Adipose tissue (tissue), 3 donors: ENCODE results near the gene GNG14. TPM values are rescaled to one million over a fixed set of nuclear protein-coding genes. Genes with fewer than 3 reads are reported as not detected.
"Not testable (repeated sequence)": the region's sequence is repeated elsewhere in the genome, so short reads cannot be mapped to it uniquely, and the experiment has no call there.

Source experiments
- H3K27ac ChIP-seq: one replicate; pipeline ENCODE4 v1.5.1; 2013; ENCODE audit warnings: low read depth, low read length
- WGBS, 3 donors: extraction: QIAGEN DNeasy Blood & Tissue Kit; methylation state at CpG; one replicate each; pipeline ENCODE4 v1.1.7; 2013; 5-methylcytosine and 5-hydroxymethylcytosine counted together
- polyA plus RNA-seq, 3 donors: library from polyadenylated mRNA; stranded (reverse); fragments of 200-250 nt; gene quantifications; one replicate each; pipeline ENCODE4 v1.2.3, GENCODE V29; 2013
- donor health status: healthy with polysubstance abuse.
- donor health status: Bipolar disorder and iron deficiency.
- donor health status: healthy.

Gene GNG14
- polyA plus RNA-seq = not detected

DNA sequence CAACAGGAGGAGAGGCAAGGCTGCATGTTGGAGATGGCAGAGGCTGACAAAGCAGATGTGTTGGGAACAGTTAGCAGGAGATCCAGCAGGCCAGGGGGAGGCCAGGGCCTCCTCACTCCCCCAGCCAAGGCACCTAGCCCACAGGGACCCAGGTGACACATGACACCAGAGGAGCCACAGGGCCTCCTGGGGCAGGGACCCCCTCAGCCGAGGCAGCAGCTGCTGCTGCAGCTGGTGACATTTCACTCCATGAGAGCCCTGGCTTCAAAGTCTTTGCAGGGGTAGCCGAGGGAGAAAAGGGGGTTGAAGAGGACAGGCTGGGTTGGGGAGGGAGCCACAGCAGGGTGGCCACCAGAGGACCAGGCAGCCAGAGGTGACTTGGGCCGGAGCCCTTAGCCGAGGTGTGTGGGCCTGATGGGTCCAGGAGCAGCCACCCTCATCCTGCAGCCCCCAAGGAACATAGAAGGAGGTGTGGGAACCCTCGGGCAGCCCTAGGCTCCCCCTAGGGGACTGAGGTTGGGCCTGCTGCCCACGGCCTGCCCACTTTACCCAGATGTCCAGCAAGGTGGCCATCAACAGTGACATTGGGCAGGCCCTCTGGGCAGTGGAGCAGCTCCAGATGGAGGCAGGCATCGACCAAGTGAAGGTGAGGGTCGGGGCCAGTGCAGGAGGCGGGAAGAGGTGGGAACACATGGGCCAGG is at the start of gene GNG14:
GNG14 (plus strand) TSS at position 503 of the 701 bp plus-strand sequence; CDS start at position 554, 51 bp downstream.
- no peak within 1 kb of the TSS for H3K27ac ChIP-seq
- 85 to 92% (median 86%) methylated on average over 6 to 9 of the region's 9 CpGs for WGBS, 3 donors

- WGBS, 3 donors = 94 to 97% (median 96%) methylated on average over 19 to 22 of the region's 22 CpGs
- H3K27ac ChIP-seq = no peak overlapping the region
These were observed 49.1 kb upstream of the GNG14 start for GRCh38 chr19:12638611-12639182.

DNA sequence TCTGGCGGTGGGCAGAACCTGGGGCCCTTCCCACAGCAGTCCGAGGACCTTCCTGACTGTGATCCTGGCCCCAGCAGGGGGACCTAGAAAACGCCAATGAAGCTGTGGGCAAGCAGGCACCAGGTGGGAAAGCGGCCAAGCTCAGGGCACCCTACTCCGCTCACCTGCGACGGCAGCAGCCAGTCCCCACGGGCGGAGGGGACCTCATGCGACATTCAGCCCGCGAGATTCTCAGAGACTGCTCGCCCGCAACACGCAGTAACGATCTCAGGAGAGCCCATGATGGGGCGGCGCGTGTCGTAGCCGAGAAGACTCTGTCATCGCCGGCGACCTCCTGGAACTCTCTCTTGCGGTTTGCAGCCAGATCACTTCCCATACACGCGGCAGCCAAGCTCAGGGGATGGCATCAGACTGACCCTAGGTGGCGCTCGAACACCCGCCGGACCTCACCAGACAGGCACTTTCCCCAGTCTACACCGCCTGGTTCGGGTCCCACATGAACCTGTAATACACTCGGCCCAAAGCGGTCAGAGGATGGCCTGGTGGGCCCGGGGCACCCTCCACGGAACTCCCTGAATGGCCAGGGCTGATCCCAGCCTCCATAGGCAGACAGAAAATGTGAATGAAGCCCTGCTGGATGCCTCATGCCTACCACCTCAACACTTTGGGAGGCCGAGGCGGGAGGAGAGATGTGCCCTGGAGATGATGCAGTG is 47.7 kb upstream of the GNG14 start:
- H3K27ac ChIP-seq = no peak overlapping the region
- WGBS, 3 donors = 8 to 10% (median 9%) methylated on average over 37 to 39 of the region's 39 CpGs

DNA sequence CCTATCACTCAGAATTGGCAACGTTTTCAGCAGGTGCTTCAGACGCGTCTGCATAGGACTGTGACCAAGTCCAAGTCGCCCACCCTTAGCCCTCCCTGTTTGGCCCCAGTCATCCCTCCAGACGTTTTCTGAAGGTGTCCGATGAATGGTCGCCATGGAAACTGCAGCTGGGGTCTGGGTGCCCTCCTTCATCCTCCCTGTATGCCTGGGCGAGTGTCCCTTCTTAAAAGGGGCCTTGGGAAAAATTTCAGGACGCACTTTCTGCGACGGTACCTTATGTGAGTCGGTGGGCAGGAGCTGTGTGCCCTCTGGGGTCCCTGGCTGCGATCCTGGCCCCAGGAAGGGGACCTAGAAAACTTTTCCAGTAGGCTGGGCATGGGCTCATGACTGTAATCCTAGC is 46.3 kb upstream of the GNG14 start:
- WGBS, 3 donors = 69 to 81% (median 75%) methylated on average over 13 of the region's 13 CpGs
- no peak overlapping the region for H3K27ac ChIP-seq

GRCh38 chr19:12642506-12642905 is 45.3 kb upstream of the GNG14 start:
- H3K27ac ChIP-seq = no peak overlapping the region
- 90 to 94% (median 93%) methylated on average over 26 of the region's 26 CpGs for WGBS, 3 donors

DNA sequence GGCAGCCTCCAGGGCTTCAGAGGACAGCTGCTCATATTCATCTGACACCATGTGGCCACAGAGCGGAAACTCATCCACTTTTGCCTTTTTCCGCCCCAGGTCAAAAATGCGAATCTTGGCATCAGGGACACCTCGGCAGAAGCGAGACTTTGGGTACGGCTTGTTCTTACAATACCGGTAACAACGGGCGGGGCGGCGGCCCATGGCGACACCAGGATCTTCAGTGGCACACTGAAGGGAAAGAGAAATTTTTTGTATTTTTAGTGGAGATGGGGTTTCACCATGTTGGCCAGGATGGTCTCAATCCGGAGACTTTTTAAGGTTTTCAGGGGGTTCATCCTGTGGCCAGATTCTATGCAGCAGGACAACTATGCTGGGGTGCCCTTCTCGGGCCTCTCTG is 44.1 kb upstream of the GNG14 start:
- H3K27ac ChIP-seq = not testable (repeated sequence)
- WGBS, 3 donors = 93 to 96% (median 95%) methylated on average over 14 of the region's 14 CpGs

- no peak overlapping the region for H3K27ac ChIP-seq
- 80 to 97% (median 86%) methylated on average over 10 of the region's 10 CpGs for WGBS, 3 donors
These were observed 41.2 kb upstream of the GNG14 start for GRCh38 chr19:12646551-12646950.

DNA sequence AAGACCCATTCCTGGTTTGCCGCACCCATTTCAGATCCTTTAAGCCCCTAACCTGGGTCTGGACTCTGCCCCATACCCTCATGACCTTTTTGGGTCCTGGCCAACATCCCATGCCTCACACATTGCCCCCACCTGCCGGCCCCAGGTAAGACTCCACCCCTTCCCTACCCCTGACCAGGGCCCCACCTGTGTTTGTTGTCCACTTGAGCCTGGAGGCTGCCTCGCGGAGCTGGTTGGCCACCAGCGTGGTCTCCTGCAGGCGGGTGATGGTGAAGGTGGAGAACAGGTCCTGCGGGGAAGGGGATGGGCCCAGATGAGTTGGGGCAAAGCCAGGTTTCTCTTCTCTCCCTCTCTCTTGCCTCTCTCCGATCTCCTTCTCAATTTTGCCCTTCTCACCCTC is 40.8 kb upstream of the GNG14 start:
- no peak overlapping the region for H3K27ac ChIP-seq
- WGBS, 3 donors = 54 to 84% (median 83%) methylated on average over 8 of the region's 8 CpGs

DNA sequence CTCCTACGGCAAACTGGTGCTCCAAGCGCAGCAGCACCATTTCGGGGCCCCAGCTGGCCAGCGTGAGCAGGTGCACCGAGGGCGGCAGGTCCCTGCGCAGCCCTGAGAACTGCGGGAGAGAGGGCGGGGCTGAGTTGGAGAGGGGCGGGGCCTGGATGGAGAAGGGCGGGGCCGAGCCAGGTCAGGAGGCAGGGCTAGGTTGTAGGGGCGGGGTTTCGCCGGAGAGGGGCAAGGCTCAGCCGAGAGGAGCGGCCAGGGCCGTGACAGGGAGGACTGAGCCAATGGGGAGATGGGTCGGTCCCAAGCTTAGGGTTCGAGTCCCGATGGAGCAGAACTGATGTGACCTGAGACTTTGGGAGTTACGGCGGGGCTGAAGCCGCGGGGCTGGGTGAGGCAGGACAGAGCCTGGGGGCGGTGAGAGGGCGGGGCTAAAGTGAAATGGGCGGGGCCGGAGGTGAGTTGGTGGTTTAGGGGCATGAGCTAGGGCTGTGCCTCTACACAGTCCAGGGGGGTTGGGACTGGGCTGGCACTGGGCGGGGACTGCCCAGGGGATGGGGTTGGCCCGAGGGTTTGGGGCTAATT is 40.2 kb upstream of the GNG14 start:
- 11 to 20% (median 12%) methylated on average over 29 to 31 of the region's 31 CpGs for WGBS, 3 donors
- H3K27ac ChIP-seq = no peak overlapping the region

GRCh38 chr19:12648088-12648487 is 39.7 kb upstream of the GNG14 start:
- WGBS, 3 donors = 9 to 21% (median 20%) methylated on average over 27 to 29 of the region's 29 CpGs
- no peak overlapping the region for H3K27ac ChIP-seq

GRCh38 chr19:12649941-12650340 is 37.9 kb upstream of the GNG14 start:
- WGBS, 3 donors = 93 to 97% (median 96%) methylated on average over 10 of the region's 10 CpGs

GRCh38 chr19:12652219-12652618 is 35.6 kb upstream of the GNG14 start:
- no peak overlapping the region for H3K27ac ChIP-seq
- 89 to 95% (median 92%) methylated on average over 6 of the region's 6 CpGs for WGBS, 3 donors

More at GRCh38 chr19:12649941-12650340, 37.9 kb upstream of the GNG14 start:
- H3K27ac ChIP-seq = no peak overlapping the region

DNA sequence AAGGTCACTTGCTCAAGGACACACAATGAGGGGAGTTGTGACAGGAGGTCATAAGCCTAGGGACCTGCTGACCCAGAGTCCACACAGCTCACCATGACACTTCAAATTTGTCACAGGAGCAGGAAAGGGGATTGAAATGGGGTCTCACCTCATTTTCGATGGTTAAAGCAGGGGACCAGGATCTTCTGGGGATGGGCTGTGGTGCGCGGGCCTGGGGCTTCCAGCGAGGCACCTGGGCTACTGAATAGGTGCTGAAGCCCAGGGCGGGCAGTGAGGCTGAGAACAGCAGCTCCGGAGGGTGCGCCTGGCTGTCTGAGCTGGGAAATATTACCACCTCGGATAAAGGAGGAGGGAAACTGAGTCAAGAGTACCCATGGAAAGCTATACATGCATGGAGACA is 32.3 kb upstream of the GNG14 start:
- WGBS, 3 donors = 92 to 97% (median 95%) methylated on average over 8 of the region's 8 CpGs
- H3K27ac ChIP-seq = no peak overlapping the region

DNA sequence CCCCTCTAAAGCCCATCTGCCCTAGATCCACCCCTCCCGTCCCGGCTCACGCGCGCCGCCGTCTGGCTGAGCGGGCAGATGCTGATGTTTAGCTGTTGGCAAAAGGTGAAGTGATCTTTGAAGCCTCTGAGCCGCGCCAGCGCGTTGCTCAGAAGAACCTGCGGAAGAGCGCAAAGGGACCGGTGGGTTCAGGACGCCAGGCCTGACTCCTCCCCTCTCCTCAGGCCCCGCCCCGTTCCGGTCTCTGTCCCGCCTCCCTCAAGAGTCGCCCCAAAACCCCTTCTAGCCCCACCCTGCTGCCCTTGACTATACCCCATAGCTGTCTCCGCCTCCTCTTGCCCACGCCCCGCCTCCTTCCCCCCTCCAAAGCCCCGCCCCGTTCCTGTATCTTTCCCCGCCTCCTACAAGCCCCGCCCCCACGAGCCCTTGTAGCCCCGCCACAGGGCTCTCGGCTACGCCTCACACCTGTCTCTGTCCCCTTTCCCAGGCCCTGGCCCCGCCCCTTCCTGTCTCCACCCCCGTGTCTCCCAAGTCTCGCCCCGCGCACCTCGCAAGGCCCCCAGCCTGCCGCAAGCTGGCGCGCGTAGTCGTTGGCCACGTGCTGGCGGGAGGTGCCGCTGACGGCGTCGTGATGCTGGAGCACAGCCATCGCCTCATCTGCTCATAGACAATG is 30.8 kb upstream of the GNG14 start:
- 63 to 79% (median 74%) methylated on average over 46 to 50 of the region's 50 CpGs for WGBS, 3 donors
- H3K27ac ChIP-seq = no peak overlapping the region

- H3K27ac ChIP-seq = no peak overlapping the region
- WGBS, 3 donors = 95 to 96% (median 96%) methylated on average over 22 of the region's 22 CpGs
These were observed 29.8 kb upstream of the GNG14 start for GRCh38 chr19:12657966-12658365.

GRCh38 chr19:12660980-12661379 is 26.8 kb upstream of the GNG14 start:
- no peak overlapping the region for H3K27ac ChIP-seq
- WGBS, 3 donors = 92 to 94% (median 93%) methylated on average over 12 of the region's 12 CpGs

GRCh38 chr19:12664406-12665280 is 23.2 kb upstream of the GNG14 start:
- no peak overlapping the region for H3K27ac ChIP-seq
- WGBS, 3 donors = 80 to 87% (median 83%) methylated on average over 29 of the region's 29 CpGs

- WGBS, 3 donors = 54 to 78% (median 54%) methylated on average over 10 of the region's 10 CpGs
- H3K27ac ChIP-seq = no peak overlapping the region
These were observed 22.6 kb upstream of the GNG14 start for GRCh38 chr19:12665281-12665573.
